Ectodermal cell (in vitro differentiated cells): ENCODE results near the gene CCDC112.

Experiments used
- H3K27ac ChIP-seq: 2 replicates; pipeline ENCODE4 v1.7.0; 2013; ENCODE audit warnings: mild to moderate bottlenecking, low read depth, low read length; ENCODE audit not compliant: insufficient read depth, poor library complexity, severe bottlenecking
- H3K27me3 ChIP-seq: 2 replicates; pipeline ENCODE4 v1.7.0; 2013; ENCODE audit warnings: mild to moderate bottlenecking, low read length; ENCODE audit not compliant: insufficient read depth, control insufficient read depth, poor library complexity, severe bottlenecking
- H3K36me3 ChIP-seq: one replicate; pipeline ENCODE4 v1.7.0; 2013; ENCODE audit warnings: low read length; ENCODE audit not compliant: control insufficient read depth, insufficient read depth
- H3K4me1 ChIP-seq: one replicate; pipeline ENCODE4 v1.7.0; 2013; ENCODE audit warnings: low read length; ENCODE audit not compliant: control insufficient read depth, insufficient read depth
- H3K4me3 ChIP-seq: 2 replicates; pipeline ENCODE4 v1.7.0; 2013; ENCODE audit warnings: low read depth, low read length, control low read depth; ENCODE audit not compliant: insufficient read depth
- H3K9me3 ChIP-seq: 2 replicates; pipeline ENCODE4 v1.7.0; 2013; ENCODE audit warnings: mild to moderate bottlenecking, low read length, moderate library complexity; ENCODE audit not compliant: control insufficient read depth
- WGBS, 2 experiments: methylation state at CpG; one replicate each; pipeline ENCODE4 v1.1.7; 2013; ENCODE audit warnings: missing lambda C conversion rate in 2 of 2; 5-methylcytosine and 5-hydroxymethylcytosine counted together

The CCDC112 gene

DNA sequence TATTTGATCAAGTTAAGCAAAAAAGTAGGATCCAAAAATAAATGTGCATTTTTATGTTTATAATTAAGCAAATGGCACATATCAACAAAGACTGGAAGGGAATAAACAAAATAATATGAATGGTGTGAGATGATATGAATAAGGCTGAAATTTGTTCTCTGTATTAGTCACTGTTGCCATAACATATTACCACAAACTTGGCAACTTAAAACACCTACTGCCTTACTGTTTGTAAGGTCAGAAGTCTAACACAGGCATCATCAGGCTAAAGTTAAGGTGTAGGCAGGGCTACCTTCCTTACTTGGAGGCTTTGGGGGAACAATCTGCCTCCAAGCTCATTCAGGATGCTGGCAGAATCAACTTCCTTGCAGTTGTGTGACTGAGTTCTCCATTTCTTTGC is 53.0 kb downstream of the CCDC112 start:
- no peak overlapping the region for H3K27ac ChIP-seq
- H3K36me3 ChIP-seq: peaks cover 3% of the 10 kb centered on the region
- no peaks in the 10 kb centered on the region for H3K9me3 ChIP-seq
- H3K27me3 ChIP-seq: no peaks in the 10 kb centered on the region
- H3K4me3 ChIP-seq: no peak overlapping the region
- H3K4me1 ChIP-seq: no peaks in the 10 kb centered on the region

- Histone ChIP-seq H3K4me1 (no peaks in the 10 kb centered on the region), H3K27ac (no peak overlapping the region), H3K27me3 (no peaks in the 10 kb centered on the region), H3K36me3 (peaks cover 3% of the 10 kb centered on the region), H3K9me3 (no peaks in the 10 kb centered on the region), H3K4me3 (no peak overlapping the region)
- 98 to 100% methylated on average over 1 to 4 of the region's 4 CpGs for WGBS, 2 experiments
Observed at GRCh38 chr5:115241881-115242642, 54.4 kb downstream of the CCDC112 start.

GRCh38 chr5:115237066-115237465 is 59.4 kb downstream of the CCDC112 start:
- no peaks in the 10 kb centered on the region for H3K27me3 ChIP-seq
- H3K27ac ChIP-seq: peak overlapping the region; percentile 20
- no peaks in the 10 kb centered on the region for H3K4me1 ChIP-seq
- H3K4me3 ChIP-seq: no peak overlapping the region
- H3K9me3 ChIP-seq: no peaks in the 10 kb centered on the region
- WGBS, 2 experiments: 60 to 77% methylated on average over 3 of the region's 3 CpGs
- peaks cover 3% of the 10 kb centered on the region for H3K36me3 ChIP-seq

GRCh38 chr5:115236599-115236998 is 59.9 kb downstream of the CCDC112 start:
- Histone ChIP-seq H3K27ac (no peak overlapping the region), H3K4me1 (no peaks in the 10 kb centered on the region), H3K36me3 (peaks cover 3% of the 10 kb centered on the region), H3K9me3 (no peaks in the 10 kb centered on the region), H3K4me3 (no peak overlapping the region), H3K27me3 (no peaks in the 10 kb centered on the region)
- WGBS, 2 experiments: no CpG with 5 or more reads among the region's 2 CpGs

DNA sequence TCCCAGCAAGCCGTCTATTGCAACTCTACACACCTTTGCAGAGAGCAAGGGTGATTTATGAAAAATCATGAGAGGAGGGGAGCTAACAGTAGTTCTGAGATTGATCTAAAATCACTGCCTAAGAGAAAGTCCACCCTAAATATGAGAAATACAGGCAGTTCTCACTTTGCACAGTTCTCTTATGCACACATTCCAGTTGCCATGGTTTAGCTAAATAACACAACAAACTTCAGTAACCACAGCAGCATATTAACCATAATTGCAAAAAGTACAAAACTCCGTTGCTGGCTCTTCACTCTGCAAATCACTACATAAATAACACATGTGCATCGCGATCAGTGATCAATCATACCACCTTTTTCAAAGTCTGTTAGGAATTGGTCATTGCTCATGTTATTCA is 64.9 kb downstream of the CCDC112 start:
- Histone ChIP-seq H3K4me1 (no peaks in the 10 kb centered on the region), H3K4me3 (no peak overlapping the region), H3K27me3 (no peaks in the 10 kb centered on the region), H3K9me3 (no peaks in the 10 kb centered on the region), H3K36me3 (peaks cover 10% of the 10 kb centered on the region), H3K27ac (no peak overlapping the region)
- 96 to 98% methylated on average over 4 of the region's 4 CpGs for WGBS, 2 experiments

DNA sequence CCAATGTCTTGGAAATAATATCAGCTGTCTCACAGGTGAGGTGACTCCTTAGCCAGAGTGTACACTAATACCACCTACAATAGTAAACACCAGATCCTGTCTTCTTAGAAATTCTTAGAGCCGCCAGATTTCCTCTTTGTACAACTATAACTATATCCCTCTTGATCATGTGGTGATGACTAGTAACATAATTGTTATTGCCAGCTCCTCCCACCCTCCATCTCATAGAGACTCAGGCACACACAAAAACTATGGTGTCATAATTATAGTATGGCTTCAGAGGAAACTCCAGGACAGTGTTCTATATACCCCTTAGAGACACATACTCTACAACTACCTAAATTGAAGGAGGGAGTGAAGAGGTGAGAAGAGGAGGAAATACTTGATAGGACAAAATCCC is 66.8 kb downstream of the CCDC112 start:
- Histone ChIP-seq H3K9me3 (no peaks in the 10 kb centered on the region), H3K4me1 (no peaks in the 10 kb centered on the region), H3K4me3 (no peak overlapping the region), H3K27ac (no peak overlapping the region), H3K27me3 (no peaks in the 10 kb centered on the region), H3K36me3 (peaks cover 10% of the 10 kb centered on the region)
- WGBS, 2 experiments: 100% methylated on average over 1 of the region's 1 CpG

DNA sequence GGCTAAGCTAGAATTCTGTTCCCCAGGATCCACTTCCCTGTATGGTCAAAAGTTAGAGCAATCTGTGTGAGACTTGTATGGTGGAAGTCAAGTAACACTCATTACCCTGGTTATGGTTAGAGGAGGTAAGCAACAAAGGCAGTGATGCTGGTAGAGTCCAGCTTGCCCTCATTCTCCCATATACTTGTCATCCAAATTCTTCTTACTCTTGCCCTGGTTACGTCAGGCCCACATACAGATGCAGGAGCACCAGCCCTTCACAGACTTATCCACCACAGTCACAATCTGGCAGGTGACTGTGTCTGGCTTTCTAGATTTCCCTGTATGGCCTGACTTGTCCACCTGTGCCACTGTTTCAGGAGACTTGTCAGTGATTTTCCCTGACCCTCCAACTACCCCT is 69.2 kb downstream of the CCDC112 start:
- Histone ChIP-seq H3K36me3 (peaks cover 10% of the 10 kb centered on the region), H3K4me1 (no peaks in the 10 kb centered on the region), H3K9me3 (no peaks in the 10 kb centered on the region), H3K27ac (no peak overlapping the region), H3K4me3 (no peak overlapping the region), H3K27me3 (no peaks in the 10 kb centered on the region)
- 87 to 94% methylated on average over 1 of the region's 1 CpG for WGBS, 2 experiments
